ENCODE data around the gene NR0B1.

DNA sequence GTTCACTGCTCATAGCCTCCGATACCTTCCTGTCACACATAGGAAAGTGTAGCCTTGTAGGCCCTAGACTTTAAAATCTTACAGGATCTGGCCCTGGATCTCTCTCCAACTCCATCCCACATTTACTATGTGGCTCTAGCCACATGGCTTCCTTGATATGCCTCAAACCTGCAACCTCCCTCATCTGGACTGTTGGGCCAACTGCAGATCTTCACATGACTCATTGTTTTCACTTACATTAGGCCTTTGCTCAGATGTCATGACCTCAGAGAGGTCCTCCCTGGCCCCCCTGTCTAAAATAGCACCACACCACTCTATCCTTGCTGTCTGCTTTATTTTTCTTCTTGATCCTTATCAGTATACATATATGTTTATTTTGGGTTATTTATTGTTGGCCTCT, 8.1 kb upstream of the NR0B1 start:
- TF ChIP-seq ZNF274 (IDR thresholded peaks at IDR 0.05; ENCODE audit: low read depth, low read length) (no peak), SUZ12 (IDR thresholded peaks at IDR 0.05; ENCODE audit: extremely low read depth, insufficient read depth, insufficient read length) (no peak)

All from NT2/D1 (cell line).